NCI-H2171 treated with DMSO at 0.1 percent for 48 hours (cell line): Measurements from ENCODE around the gene SIAH3.
A peak's percentile ranks its signal among the peaks of the same experiment; 100 is the strongest.
"Not testable (repeated sequence)": the region's sequence is repeated elsewhere in the genome, so short reads cannot be mapped to it uniquely, and the experiment has no call there.

Experiments
- DNase-seq: peaks from one replicate; lab custom pipeline; 2025; lab: John Stamatoyannopoulos, UW

The SIAH3 gene

GRCh38 chr13:45782327-45783045 lies 69.1 kb downstream of the SIAH3 start:
- no peak for DNase-seq

- DNase-seq = peak; percentile 81
Observed at GRCh38 chr13:45781553-45782326, 69.8 kb downstream of the SIAH3 start.

- DNase-seq = no peak
Observed at GRCh38 chr13:45779901-45780300, 71.7 kb downstream of the SIAH3 start.

GRCh38 chr13:45778882-45779281 lies 72.7 kb downstream of the SIAH3 start:
- no peak for DNase-seq

GRCh38 chr13:45776748-45777147 lies 74.8 kb downstream of the SIAH3 start:
- DNase-seq = no peak

GRCh38 chr13:45775401-45775963 lies 76.1 kb downstream of the SIAH3 start:
- DNase-seq = no peak

- no peak for DNase-seq
Observed at GRCh38 chr13:45773944-45774343, 77.6 kb downstream of the SIAH3 start.

GRCh38 chr13:45773236-45773635 lies 78.3 kb downstream of the SIAH3 start:
- DNase-seq = no peak

- DNase-seq = no peak
Observed at GRCh38 chr13:45770886-45771285, 80.7 kb downstream of the SIAH3 start.

- DNase-seq = no peak
Observed at GRCh38 chr13:45768656-45769479, 82.7 kb downstream of the SIAH3 start.

GRCh38 chr13:45765464-45765863 lies 86.1 kb downstream of the SIAH3 start:
- no peak for DNase-seq

- DNase-seq = no peak
Observed at GRCh38 chr13:45763419-45763818, 88.1 kb downstream of the SIAH3 start.

GRCh38 chr13:45757589-45757988 lies 94.0 kb downstream of the SIAH3 start:
- DNase-seq = not testable (repeated sequence)

- DNase-seq = not testable (repeated sequence)
Observed at GRCh38 chr13:45756498-45756897, 95.1 kb downstream of the SIAH3 start.

- DNase-seq = no peak
Observed at GRCh38 chr13:45752510-45752909, 99.0 kb downstream of the SIAH3 start.

GRCh38 chr13:45751885-45752284 lies 99.7 kb downstream of the SIAH3 start:
- no peak for DNase-seq

- DNase-seq = no peak
Observed at GRCh38 chr13:45750566-45750965, 101.0 kb downstream of the SIAH3 start.

GRCh38 chr13:45748941-45749759 lies 102.4 kb downstream of the SIAH3 start:
- peak; percentile 9 for DNase-seq

- no peak for DNase-seq
Observed at GRCh38 chr13:45747071-45747470, 104.5 kb downstream of the SIAH3 start.

GRCh38 chr13:45744979-45745378 lies 106.6 kb downstream of the SIAH3 start:
- no peak for DNase-seq

- DNase-seq = no peak
Observed at GRCh38 chr13:45742985-45743384, 108.6 kb downstream of the SIAH3 start.
